Progenitor cell of endocrine pancreas (in vitro differentiated cells): ENCODE results near the gene ZFP90. TPM values are rescaled to one million over a fixed set of nuclear protein-coding genes. Genes with fewer than 3 reads are reported as not detected.
"Not testable (repeated sequence)": the region's sequence is repeated elsewhere in the genome, so short reads cannot be mapped to it uniquely, and the experiment has no call there.

ENCODE experiments used
- DNase-seq: peaks from one replicate; pipeline ENCODE4 v3.0.0; 2021; ENCODE audit warnings: low spot score; ENCODE audit not compliant: unreplicated experiment
- H3K27ac Mint-ChIP-seq: 2 replicates; pipeline ENCODE4 v1.8.0; 2021; ENCODE audit warnings: mild to moderate bottlenecking, moderate library complexity, mixed read lengths
- H3K27me3 Mint-ChIP-seq: 2 replicates; pipeline ENCODE4 v1.8.0; 2021; ENCODE audit warnings: mixed read lengths
- H3K36me3 Mint-ChIP-seq: 2 replicates; pipeline ENCODE4 v1.8.0; 2022; ENCODE audit warnings: mixed read lengths; ENCODE audit not compliant: insufficient read depth
- H3K4me1 Mint-ChIP-seq: 2 replicates; pipeline ENCODE4 v1.8.0; 2021; ENCODE audit warnings: low read depth, mixed read lengths
- H3K4me3 Mint-ChIP-seq: 2 replicates; pipeline ENCODE4 v1.8.0; 2021; ENCODE audit warnings: low read depth, mild to moderate bottlenecking, moderate library complexity, mixed read lengths
- H3K9me3 Mint-ChIP-seq: 2 replicates; pipeline ENCODE4 v1.8.0; 2021; ENCODE audit warnings: low read depth, mixed read lengths
- total RNA-seq: library from RNA; stranded (reverse); gene quantifications from 2 replicates; pipeline ENCODE4 v1.2.1, GENCODE V29; 2021
- TF ChIP-seq, protein P1 (sequence below): fragments of 200-600 bp; sonication (generic); IDR thresholded peaks from one replicate; pipeline ENCODE4 v1.5.0; 2021; ENCODE audit warnings: antibody characterized with exemption, mild to moderate bottlenecking; ENCODE audit not compliant: unreplicated experiment

The ZFP90 gene
- total RNA-seq, 1 donor from 2014 or later = 60.3 TPM

DNA sequence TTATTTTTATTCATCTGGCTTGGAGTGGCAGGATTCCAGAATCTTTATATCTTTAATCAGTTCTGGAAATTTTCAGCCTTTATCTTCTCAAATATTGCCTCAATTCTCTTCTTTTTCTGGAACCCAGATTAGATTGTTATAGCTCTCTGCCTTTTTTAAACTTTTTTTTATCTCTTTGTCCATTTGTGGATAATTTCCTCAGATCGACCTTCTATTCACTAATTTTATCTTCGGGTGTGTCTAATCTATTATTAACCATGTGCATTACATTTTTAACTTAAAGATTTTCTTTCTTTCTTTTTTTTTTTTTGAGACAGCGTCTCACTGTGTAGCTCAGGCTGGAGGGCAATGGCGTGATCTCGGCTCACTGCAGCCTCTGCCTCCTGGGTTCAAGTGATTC is 5.2 kb upstream of the ZFP90 start:
- Mint-ChIP-seq H3K4me1 (peaks cover 10% of the 10 kb centered on the region), H3K4me3 (no peak overlapping the region), H3K36me3 (peaks cover 23% of the 10 kb centered on the region), H3K9me3 (peaks cover 15% of the 10 kb centered on the region), H3K27ac (no peak overlapping the region), H3K27me3 (no peaks in the 10 kb centered on the region)
- TF ChIP-seq, protein P1, sequence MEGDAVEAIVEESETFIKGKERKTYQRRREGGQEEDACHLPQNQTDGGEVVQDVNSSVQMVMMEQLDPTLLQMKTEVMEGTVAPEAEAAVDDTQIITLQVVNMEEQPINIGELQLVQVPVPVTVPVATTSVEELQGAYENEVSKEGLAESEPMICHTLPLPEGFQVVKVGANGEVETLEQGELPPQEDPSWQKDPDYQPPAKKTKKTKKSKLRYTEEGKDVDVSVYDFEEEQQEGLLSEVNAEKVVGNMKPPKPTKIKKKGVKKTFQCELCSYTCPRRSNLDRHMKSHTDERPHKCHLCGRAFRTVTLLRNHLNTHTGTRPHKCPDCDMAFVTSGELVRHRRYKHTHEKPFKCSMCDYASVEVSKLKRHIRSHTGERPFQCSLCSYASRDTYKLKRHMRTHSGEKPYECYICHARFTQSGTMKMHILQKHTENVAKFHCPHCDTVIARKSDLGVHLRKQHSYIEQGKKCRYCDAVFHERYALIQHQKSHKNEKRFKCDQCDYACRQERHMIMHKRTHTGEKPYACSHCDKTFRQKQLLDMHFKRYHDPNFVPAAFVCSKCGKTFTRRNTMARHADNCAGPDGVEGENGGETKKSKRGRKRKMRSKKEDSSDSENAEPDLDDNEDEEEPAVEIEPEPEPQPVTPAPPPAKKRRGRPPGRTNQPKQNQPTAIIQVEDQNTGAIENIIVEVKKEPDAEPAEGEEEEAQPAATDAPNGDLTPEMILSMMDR = no peak
- DNase-seq = no peak

DNA sequence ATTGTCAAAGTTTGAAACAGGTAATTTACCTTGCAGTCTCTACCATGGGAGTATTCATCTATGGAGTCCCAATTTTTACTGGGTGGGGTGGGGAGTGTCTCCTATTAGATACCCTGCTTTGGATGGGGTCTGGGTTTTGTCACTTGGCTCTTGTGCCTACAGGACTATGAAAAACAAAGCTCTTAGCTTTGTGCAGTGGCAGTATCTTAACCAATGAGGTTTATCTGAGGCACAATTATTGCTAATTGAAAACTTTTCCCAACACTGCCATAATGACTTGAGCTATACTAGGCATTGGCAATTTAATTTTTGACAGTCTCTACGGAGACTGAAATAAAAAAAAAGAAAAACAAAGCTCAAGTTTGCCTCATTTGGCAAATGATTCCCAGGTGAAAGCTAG is 3.8 kb upstream of the ZFP90 start:
- peaks cover 14% of the 10 kb centered on the region for H3K4me1 Mint-ChIP-seq
- TF ChIP-seq, protein P1 = no peak
- H3K4me3 Mint-ChIP-seq = no peak overlapping the region
- no peak for DNase-seq
- no peak overlapping the region for H3K27ac Mint-ChIP-seq
- H3K36me3 Mint-ChIP-seq = peaks cover 26% of the 10 kb centered on the region
- H3K27me3 Mint-ChIP-seq = no peaks in the 10 kb centered on the region
- H3K9me3 Mint-ChIP-seq = peaks cover 15% of the 10 kb centered on the region

DNA sequence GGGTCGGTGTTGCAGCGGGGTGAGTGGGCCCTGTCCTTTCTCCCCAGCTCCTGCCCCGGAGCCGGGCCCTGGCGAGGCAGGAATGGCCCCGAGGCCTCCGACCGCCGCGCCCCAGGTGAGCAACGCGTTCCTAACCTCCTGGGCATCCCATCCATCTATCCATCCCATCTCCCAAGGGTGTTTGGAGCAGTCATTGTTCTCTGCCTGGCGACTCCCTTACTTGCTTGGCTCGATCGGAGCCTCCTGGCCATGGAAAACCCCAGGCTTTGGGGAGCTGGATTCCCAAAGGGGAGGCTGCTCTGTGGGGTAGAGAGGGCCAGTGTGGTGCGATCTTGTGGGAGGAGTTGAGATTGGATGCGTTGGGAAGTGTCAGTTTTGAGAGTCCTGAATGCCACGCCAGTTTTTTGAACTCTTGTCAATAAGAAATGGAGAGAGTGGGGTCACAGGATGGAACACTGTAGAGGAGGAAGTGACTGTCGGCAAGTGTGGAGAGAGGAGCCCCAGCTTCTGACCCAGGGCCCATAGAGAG is 684 bp downstream of the ZFP90 start:
- peak overlapping the region; percentile 96 for H3K4me3 Mint-ChIP-seq
- peaks cover 5% of the 10 kb centered on the region for H3K9me3 Mint-ChIP-seq
- TF ChIP-seq, protein P1 = no peak
- H3K27ac Mint-ChIP-seq = peak overlapping the region; percentile 90
- H3K4me1 Mint-ChIP-seq = peaks cover 8% of the 10 kb centered on the region
- H3K36me3 Mint-ChIP-seq = peaks cover 36% of the 10 kb centered on the region
- H3K27me3 Mint-ChIP-seq = no peaks in the 10 kb centered on the region
- DNase-seq = no peak

DNA sequence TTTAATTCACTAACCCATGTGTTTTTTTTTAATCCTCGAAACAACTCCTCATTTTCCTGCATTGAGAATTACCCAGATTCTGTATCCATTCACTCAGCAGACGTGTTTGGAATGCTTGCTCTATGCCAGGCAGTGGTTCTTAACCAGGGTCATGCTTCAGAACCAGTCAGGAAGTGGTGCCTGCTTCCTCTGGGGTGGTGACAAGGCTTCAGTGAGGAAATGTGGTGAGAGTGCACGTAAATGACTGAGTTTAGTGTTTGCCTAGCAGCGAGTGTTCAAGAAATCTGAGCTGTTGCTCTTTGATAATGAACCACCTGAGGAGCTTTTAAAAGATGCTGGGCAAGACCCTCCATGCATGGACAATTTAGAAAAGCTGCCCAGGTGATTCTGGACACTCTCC is 9.9 kb downstream of the ZFP90 start:
- Mint-ChIP-seq H3K36me3 (peaks cover 79% of the 10 kb centered on the region), H3K4me1 (no peaks in the 10 kb centered on the region), H3K27me3 (no peaks in the 10 kb centered on the region), H3K9me3 (peaks cover 48% of the 10 kb centered on the region), H3K4me3 (no peak overlapping the region), H3K27ac (no peak overlapping the region)
- DNase-seq = no peak
- TF ChIP-seq, protein P1 = no peak

DNA sequence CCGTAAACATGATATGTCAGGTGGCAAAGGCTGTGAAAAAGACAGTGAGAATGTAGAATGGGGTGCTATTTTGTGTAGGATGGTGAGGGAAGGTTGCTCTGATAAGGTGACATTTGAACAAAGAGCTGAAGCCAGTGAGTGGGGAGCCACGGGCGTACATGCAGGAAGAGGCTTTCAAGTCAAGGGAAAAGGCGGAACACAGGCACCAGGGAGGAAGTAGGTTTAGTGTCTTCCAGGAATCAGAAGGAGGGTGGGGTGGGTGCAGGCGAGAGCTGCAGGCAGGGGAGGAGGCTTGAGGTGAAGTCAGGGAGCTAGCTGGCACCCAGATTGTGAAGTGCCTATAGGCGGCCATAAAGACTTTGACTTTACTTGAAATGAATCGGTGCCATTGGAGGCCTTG is 14.1 kb downstream of the ZFP90 start:
- H3K4me1 Mint-ChIP-seq = no peaks in the 10 kb centered on the region
- H3K9me3 Mint-ChIP-seq = peaks cover 70% of the 10 kb centered on the region
- no peak for DNase-seq
- no peak overlapping the region for H3K27ac Mint-ChIP-seq
- H3K27me3 Mint-ChIP-seq = no peaks in the 10 kb centered on the region
- TF ChIP-seq, protein P1 = no peak
- peaks cover 86% of the 10 kb centered on the region for H3K36me3 Mint-ChIP-seq
- no peak overlapping the region for H3K4me3 Mint-ChIP-seq

DNA sequence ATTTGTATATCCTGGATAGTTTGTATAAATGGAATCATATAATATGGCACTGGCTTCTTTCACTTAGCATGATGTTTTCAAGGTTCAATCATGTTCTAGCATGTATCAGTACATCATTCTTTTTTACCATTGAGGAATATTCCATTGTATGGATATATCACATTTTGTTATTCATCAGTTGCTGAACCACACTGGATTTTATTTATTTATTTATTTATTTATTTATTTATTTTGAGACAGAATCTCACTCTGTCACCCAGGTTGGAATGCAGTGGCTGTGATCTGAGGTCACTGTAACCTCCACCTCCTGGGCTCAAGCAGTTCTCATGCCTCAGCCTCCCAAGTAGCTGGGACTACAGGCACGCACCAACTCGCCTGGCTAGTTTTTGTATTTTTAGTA is 21.2 kb downstream of the ZFP90 start:
- not testable (repeated sequence) for H3K27me3 Mint-ChIP-seq, H3K4me3 Mint-ChIP-seq, H3K27ac Mint-ChIP-seq, H3K4me1 Mint-ChIP-seq, DNase-seq
- peaks cover 96% of the 10 kb centered on the region for H3K36me3 Mint-ChIP-seq
- peaks cover 82% of the 10 kb centered on the region for H3K9me3 Mint-ChIP-seq
